Spleen (tissue), 7 donors: ENCODE results near the gene ATP8A2.

Source experiments
- POLR2A ChIP-seq, 3 donors: fragments of 450-650 bp; IDR thresholded peaks; one replicate each; pipeline ENCODE4 v1.5.1; 2017; ENCODE audit warnings: antibody characterized with exemption in 3 of 3, mild to moderate bottlenecking in 1 of 3
- POLR2AphosphoS5 ChIP-seq, 3 donors: sonication (generic); formaldehyde crosslinking; IDR thresholded peaks; one replicate each; pipeline ENCODE4 v1.5.1; 2017; ENCODE audit warnings: antibody characterized with exemption in 3 of 3
- TF ChIP-seq, protein P1 (sequence below), 11 experiments: fragments of 200-600 bp in 7 of 11; fragments of 450-650 bp in 4 of 11; sonication (generic) in 4 of 11; IDR thresholded peaks in 8 of 11; conservative IDR thresholded peaks in 3 of 11; 1 replicate in 7 of 11; 2 replicates in 4 of 11; pipeline versions ENCODE4 v1.4.0 to v1.8.0; 2016 to 2021; ENCODE audit warnings: antibody characterized with exemption in 11 of 11, inconsistent platforms in 4 of 11, mild to moderate bottlenecking in 1 of 11
- donor health status: DM: no; HTN: no; CAD: no; lungs with moderate emphysema.
- donor health status: DM: no; HTN: no; CAD: no.
- donor health status: DM: no; HTN: no; CAD: no.

DNA sequence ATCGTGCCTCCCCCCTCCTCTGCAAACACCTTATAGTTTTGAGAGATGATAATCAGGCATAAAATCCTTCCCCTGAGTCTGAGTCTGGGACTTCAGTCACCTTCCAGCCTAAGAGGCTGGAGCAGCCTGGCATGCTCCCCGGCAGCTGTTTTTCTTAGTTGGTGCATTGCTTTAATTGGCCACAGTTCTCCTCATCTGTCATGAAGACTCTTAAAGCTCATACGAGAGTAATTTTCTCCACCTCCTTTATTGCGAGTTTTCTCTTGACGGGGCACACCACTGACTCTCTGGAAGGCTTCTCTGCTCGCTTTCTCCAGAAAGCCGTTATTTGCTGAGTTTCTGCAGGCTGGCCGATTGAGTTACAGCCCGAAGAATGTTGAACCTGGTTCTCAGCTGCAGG is 310.5 kb downstream of the ATP8A2 start:
- TF ChIP-seq, protein P1, sequence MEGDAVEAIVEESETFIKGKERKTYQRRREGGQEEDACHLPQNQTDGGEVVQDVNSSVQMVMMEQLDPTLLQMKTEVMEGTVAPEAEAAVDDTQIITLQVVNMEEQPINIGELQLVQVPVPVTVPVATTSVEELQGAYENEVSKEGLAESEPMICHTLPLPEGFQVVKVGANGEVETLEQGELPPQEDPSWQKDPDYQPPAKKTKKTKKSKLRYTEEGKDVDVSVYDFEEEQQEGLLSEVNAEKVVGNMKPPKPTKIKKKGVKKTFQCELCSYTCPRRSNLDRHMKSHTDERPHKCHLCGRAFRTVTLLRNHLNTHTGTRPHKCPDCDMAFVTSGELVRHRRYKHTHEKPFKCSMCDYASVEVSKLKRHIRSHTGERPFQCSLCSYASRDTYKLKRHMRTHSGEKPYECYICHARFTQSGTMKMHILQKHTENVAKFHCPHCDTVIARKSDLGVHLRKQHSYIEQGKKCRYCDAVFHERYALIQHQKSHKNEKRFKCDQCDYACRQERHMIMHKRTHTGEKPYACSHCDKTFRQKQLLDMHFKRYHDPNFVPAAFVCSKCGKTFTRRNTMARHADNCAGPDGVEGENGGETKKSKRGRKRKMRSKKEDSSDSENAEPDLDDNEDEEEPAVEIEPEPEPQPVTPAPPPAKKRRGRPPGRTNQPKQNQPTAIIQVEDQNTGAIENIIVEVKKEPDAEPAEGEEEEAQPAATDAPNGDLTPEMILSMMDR (IDR thresholded peaks at IDR 0.05 in 8 of 11, conservative IDR thresholded peaks at IDR 0.05 in 3 of 11): no peak
- TF ChIP-seq POLR2A (IDR thresholded peaks at IDR 0.05) (no peak), POLR2AphosphoS5 (IDR thresholded peaks at IDR 0.05) (no peak)
